ENCODE data around the gene PHOX2A. TPM values are rescaled to one million over a fixed set of nuclear protein-coding genes. Genes with fewer than 3 reads are reported as not detected.

Gene PHOX2A
- total RNA-seq, 1 donor from 2014 or later, result not detected

GRCh38 chr11:72249961-72250360 lies 6.0 kb upstream of the PHOX2A start:
- H3K4me1 ChIP-seq, result no peaks in the 10 kb centered on the region
- TF ChIP-seq CTCF (IDR thresholded peaks at IDR 0.05), result no peak
- peaks cover 2% of the 10 kb centered on the region for H3K27me3 ChIP-seq
- intact Hi-C loops (cut with DNase I), result no loop called here
- DNase-seq (ENCODE audit: low spot score in 2 of 2), result no peak
- no peak overlapping the region for H3K27ac ChIP-seq
- H3K9me3 ChIP-seq, result no peaks in the 10 kb centered on the region
- no peaks in the 10 kb centered on the region for H3K36me3 ChIP-seq
- no peak overlapping the region for H3K4me3 ChIP-seq

- no peak for TF ChIP-seq CTCF (IDR thresholded peaks at IDR 0.05)
- Histone ChIP-seq H3K27me3 (peaks cover 22% of the 10 kb centered on the region), H3K27ac (no peak overlapping the region), H3K9me3 (no peaks in the 10 kb centered on the region), H3K36me3 (no peaks in the 10 kb centered on the region), H3K4me3 (no peak overlapping the region), H3K4me1 (peaks cover 0 to 4% of the 10 kb centered on the region in 2 donors)
- intact Hi-C loops (cut with DNase I), result no loop called here
- DNase-seq (ENCODE audit: low spot score in 2 of 2), result no peak
Observed at GRCh38 chr11:72247584-72247983, 3.6 kb upstream of the PHOX2A start.

GRCh38 chr11:72245263-72245816 lies 1.4 kb upstream of the PHOX2A start:
- Histone ChIP-seq H3K27me3 (peaks cover 25% of the 10 kb centered on the region), H3K36me3 (no peaks in the 10 kb centered on the region)
- DNase-seq (ENCODE audit: low spot score in 2 of 2), result peak in 1 of 2 donors; percentile 56

GRCh38 chr11:72244361-72245262 lies 636 bp upstream of the PHOX2A start:
- Histone ChIP-seq H3K27ac (no peak overlapping the region), H3K4me1 (peaks cover 7 to 15% of the 10 kb centered on the region in 2 donors), H3K27me3 (peaks cover 25% of the 10 kb centered on the region), H3K4me3 (peak overlapping the region; percentile 27 to 33), H3K9me3 (no peaks in the 10 kb centered on the region), H3K36me3 (no peaks in the 10 kb centered on the region)
- intact Hi-C loops (cut with DNase I), result no loop called here
- DNase-seq (ENCODE audit: low spot score in 2 of 2), result peak in 1 of 2 donors; percentile 52
- no peak for TF ChIP-seq CTCF (IDR thresholded peaks at IDR 0.05)

More at GRCh38 chr11:72245263-72245816, 1.4 kb upstream of the PHOX2A start:
- H3K9me3 ChIP-seq, result no peaks in the 10 kb centered on the region
- TF ChIP-seq CTCF (IDR thresholded peaks at IDR 0.05), result no peak
- no peak overlapping the region for H3K4me3 ChIP-seq
- peaks cover 6 to 11% of the 10 kb centered on the region in 2 donors for H3K4me1 ChIP-seq
- H3K27ac ChIP-seq, result no peak overlapping the region
- intact Hi-C loops (cut with DNase I), result no loop called here

- H3K27ac ChIP-seq, result no peak overlapping the region
- DNase-seq (ENCODE audit: low spot score in 2 of 2), result no peak
- no peak for TF ChIP-seq CTCF (IDR thresholded peaks at IDR 0.05)
- intact Hi-C loops (cut with DNase I), result no loop called here
- H3K9me3 ChIP-seq, result no peaks in the 10 kb centered on the region
- H3K27me3 ChIP-seq, result peaks cover 25% of the 10 kb centered on the region
- peak overlapping the region; percentile 27 to 33 for H3K4me3 ChIP-seq
- no peaks in the 10 kb centered on the region for H3K36me3 ChIP-seq
- peaks cover 7 to 22% of the 10 kb centered on the region in 2 donors for H3K4me1 ChIP-seq
Observed at GRCh38 chr11:72243173-72244059, 560 bp downstream of the PHOX2A start.

Data from ascending aorta (tissue), 2 donors.